ENCODE results near the gene ADGRB2.
A peak's percentile ranks its signal among the peaks of the same experiment; 100 is the strongest.

DNA sequence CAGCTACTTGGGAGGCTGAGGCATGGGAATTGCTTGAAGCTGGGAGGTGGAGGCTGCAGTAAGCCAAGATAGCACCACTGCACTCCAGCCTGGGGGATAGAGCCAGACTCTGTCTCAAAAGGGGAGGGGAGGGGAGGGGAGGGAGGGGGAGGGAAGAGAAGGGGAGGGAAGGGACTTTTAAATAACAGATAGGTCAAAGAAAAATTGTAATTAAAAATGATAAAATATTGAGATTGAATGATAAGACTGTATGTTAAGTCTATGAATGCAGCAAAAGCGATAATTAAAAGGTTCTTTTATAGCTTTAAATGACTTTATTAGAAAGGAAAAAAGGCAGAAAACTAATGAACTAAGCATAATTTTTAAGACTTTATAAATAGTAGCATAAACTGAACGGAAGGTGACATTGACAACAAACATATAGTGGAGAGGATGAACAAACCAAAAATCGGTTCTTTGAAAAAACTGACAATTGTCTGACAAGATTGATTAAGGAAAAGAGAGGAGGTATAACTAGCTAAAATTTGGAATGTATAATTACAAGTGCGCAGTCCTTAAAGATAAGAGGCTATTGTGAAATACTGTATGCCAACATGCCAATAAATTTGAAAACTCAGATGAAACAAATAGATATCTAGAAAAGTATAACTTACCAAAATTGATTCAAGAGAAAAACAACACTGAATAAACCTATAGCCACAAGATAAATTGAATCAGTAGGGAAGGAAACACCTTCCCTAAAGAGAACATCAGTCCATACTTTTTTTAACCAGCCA lies 43.3 kb upstream of the ADGRB2 start:
- TF ChIP-seq POLR2A (IDR thresholded peaks at IDR 0.05; ENCODE audit: low read depth, low read length) (no peak), RFX5 (IDR thresholded peaks at IDR 0.05; ENCODE audit: low read depth, low read length) (no peak), NFE2L2 (IDR thresholded peaks at IDR 0.05; ENCODE audit: low read depth, low read length) (no peak), CEBPB (IDR thresholded peaks at IDR 0.05; ENCODE audit: low read depth, low read length) (peak; percentile 50; the same call in 1 of the 2 replicates), RAD21 (IDR thresholded peaks at IDR 0.05; ENCODE audit: low read length) (no peak), BHLHE40 (IDR thresholded peaks at IDR 0.05; ENCODE audit: low read depth, low read length) (no peak)
- TF ChIP-seq, protein P1, sequence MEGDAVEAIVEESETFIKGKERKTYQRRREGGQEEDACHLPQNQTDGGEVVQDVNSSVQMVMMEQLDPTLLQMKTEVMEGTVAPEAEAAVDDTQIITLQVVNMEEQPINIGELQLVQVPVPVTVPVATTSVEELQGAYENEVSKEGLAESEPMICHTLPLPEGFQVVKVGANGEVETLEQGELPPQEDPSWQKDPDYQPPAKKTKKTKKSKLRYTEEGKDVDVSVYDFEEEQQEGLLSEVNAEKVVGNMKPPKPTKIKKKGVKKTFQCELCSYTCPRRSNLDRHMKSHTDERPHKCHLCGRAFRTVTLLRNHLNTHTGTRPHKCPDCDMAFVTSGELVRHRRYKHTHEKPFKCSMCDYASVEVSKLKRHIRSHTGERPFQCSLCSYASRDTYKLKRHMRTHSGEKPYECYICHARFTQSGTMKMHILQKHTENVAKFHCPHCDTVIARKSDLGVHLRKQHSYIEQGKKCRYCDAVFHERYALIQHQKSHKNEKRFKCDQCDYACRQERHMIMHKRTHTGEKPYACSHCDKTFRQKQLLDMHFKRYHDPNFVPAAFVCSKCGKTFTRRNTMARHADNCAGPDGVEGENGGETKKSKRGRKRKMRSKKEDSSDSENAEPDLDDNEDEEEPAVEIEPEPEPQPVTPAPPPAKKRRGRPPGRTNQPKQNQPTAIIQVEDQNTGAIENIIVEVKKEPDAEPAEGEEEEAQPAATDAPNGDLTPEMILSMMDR (conservative IDR thresholded peaks at IDR 0.05; ENCODE audit: low read depth, low read length) = no peak
- TF ChIP-seq, protein P2, sequence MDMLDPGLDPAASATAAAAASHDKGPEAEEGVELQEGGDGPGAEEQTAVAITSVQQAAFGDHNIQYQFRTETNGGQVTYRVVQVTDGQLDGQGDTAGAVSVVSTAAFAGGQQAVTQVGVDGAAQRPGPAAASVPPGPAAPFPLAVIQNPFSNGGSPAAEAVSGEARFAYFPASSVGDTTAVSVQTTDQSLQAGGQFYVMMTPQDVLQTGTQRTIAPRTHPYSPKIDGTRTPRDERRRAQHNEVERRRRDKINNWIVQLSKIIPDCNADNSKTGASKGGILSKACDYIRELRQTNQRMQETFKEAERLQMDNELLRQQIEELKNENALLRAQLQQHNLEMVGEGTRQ (IDR thresholded peaks at IDR 0.05; ENCODE audit: low read depth, low read length) = no peak
- TF ChIP-seq, protein P3, sequence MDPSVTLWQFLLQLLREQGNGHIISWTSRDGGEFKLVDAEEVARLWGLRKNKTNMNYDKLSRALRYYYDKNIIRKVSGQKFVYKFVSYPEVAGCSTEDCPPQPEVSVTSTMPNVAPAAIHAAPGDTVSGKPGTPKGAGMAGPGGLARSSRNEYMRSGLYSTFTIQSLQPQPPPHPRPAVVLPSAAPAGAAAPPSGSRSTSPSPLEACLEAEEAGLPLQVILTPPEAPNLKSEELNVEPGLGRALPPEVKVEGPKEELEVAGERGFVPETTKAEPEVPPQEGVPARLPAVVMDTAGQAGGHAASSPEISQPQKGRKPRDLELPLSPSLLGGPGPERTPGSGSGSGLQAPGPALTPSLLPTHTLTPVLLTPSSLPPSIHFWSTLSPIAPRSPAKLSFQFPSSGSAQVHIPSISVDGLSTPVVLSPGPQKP (IDR thresholded peaks at IDR 0.05; ENCODE audit: borderline replicate concordance, low read depth, low read length) = no peak

Data from IMR-90 (cell line).